GM12875 (cell line): ENCODE measurements around the gene CDC42BPB.
"Not testable (repeated sequence)": the region's sequence is repeated elsewhere in the genome, so short reads cannot be mapped to it uniquely, and the experiment has no call there.

Experiments
- H3K4me3 ChIP-seq: one replicate; pipeline ENCODE4 v1.5.1; 2011; ENCODE audit warnings: low read depth, low read length, control low read depth
- CTCF ChIP-seq: IDR thresholded peaks from 2 replicates; pipeline ENCODE4 v1.5.1; 2011; ENCODE audit warnings: low read depth, mild to moderate bottlenecking, control low read depth, inconsistent platforms, low read length, moderate library complexity, borderline replicate concordance; ENCODE audit not compliant: insufficient read depth

Gene CDC42BPB

DNA sequence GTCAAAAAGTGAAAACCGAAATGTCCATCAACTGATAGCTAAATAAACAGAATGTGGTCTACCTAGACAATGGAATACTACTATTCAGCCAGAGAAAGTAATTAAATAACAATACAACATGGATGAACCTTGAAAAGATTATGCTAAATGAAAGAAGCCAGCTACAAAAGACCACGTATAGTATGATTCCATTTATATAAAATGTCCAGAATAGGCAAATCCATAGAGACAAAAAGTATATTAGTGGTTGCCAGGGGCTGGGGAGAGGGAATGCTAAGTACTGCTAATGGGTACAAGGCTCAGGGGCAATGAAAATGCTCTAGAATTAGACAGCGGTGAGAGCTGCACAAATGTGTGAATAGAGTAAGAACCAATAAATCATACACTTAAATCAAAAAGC is 29.9 kb downstream of the CDC42BPB start:
- TF ChIP-seq CTCF, result no peak

DNA sequence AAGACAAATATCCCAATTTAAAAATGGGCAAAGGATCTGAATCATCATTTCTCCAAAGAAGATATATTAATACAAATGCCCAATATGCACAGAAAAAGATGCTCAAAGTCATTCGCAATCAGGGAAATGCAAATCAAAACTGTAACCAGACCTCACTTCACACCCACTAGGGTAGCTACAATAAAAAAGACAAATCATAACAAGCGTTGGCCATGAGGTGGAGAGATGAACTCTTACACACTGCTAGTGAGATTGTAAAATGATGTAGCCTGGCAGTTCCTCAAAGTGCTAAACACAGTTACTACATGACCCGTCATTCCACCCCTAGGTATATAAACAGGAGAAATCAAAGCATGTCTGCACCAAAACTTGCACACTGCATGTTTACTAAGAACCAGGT is 30.4 kb downstream of the CDC42BPB start:
- H3K4me3 ChIP-seq, result no peak overlapping the region
- TF ChIP-seq CTCF, result no peak

More for the DNA sequence above, 29.9 kb downstream of the CDC42BPB start:
- H3K4me3 ChIP-seq, result no peak overlapping the region

DNA sequence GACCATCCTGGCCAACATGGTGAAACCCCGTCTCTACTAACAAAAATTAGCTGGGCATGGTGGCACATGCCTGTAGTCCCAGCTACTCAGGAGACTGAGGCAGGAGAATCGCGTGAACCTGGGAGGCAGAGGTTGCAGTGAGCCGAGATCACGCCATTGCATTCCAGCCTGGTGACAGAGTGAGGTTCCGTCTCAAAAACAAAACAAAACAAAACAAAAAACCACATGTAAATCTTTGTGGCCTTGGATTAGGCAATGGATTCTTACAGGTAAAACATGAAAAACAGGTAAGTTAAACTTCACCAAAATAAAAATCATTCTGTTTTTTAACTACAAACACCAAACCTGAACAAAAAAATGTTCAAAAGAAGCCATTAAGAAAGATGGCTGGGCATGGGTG is 31.2 kb downstream of the CDC42BPB start:
- not testable (repeated sequence) for H3K4me3 ChIP-seq

DNA sequence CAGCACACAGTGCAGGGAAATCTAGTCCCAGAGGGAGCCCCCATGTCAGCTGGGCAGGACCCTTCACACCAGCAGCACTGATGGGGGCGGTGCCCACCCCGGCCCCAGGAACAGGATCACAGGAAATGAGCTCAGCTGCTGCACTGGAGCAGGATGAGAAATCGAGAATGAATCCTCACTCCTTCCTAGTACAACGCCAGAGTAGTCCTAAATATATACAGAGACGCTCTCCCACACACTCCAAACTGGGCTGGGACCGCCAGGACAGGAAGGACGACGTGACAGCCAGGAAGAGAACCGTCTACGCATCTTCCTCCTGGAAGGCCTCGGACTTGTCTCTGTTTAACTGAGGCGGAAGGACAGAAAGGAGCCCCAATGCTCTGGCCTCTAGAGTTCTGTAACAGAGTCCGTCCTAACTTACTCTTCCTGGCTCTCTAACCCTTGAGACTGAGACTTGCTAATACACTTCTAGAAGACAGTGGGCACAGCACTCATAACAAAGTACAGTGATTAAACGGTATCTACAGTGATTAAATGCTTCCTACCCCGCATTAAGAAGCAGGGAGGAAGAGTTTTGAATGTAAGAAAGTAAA is 33.4 kb downstream of the CDC42BPB start:
- H3K4me3 ChIP-seq, result no peak overlapping the region
- TF ChIP-seq CTCF, result no peak

DNA sequence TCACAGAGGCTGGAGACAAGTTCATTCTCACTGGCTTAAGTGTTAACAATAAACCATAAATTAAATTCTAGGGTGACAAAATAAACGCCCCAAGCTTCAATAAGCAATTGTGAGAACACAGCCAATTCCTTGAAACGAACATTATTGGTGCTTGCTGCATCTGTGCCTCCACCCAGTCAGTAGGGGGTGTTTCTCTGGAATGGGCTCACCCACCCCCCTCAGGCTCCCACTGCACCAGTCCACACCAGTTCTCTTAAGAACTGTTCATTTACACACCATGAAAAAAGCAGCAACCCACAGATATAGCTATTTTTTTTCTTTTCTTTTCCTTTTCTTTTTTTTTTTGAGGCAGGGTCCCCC is 34.7 kb downstream of the CDC42BPB start:
- TF ChIP-seq CTCF, result no peak
- H3K4me3 ChIP-seq, result no peak overlapping the region

GRCh38 chr14:103022002-103022684 is 35.2 kb downstream of the CDC42BPB start:
- no peak overlapping the region for H3K4me3 ChIP-seq
- TF ChIP-seq CTCF, result no peak

- TF ChIP-seq CTCF, result no peak
- no peak overlapping the region for H3K4me3 ChIP-seq
Measured at GRCh38 chr14:103021684-103022001, 35.7 kb downstream of the CDC42BPB start.
